GM19099 (cell line): ENCODE results near the gene RBP3.

Source experiments
- POLR2A ChIP-seq: IDR thresholded peaks from 3 replicates; pipeline ENCODE4 v1.6.1; 2011; ENCODE audit warnings: low read depth; ENCODE audit not compliant: insufficient read length; ENCODE audit errors: extremely low read depth

The RBP3 gene

GRCh38 chr10:47403446-47404318 is 55.5 kb downstream of the RBP3 start:
- no peak for TF ChIP-seq POLR2A

- TF ChIP-seq POLR2A, result no peak
These were observed 56.3 kb downstream of the RBP3 start for GRCh38 chr10:47404446-47404845.

GRCh38 chr10:47404937-47405336 is 56.8 kb downstream of the RBP3 start:
- no peak for TF ChIP-seq POLR2A

GRCh38 chr10:47405857-47406547 is 57.8 kb downstream of the RBP3 start:
- no peak for TF ChIP-seq POLR2A

GRCh38 chr10:47406548-47406869 is 58.3 kb downstream of the RBP3 start:
- no peak for TF ChIP-seq POLR2A

GRCh38 chr10:47406870-47407691 is 58.9 kb downstream of the RBP3 start:
- no peak for TF ChIP-seq POLR2A
